HepG2 (cell line): ENCODE results near the gene MRPL20. TPM values are rescaled to one million over a fixed set of nuclear protein-coding genes. Genes with fewer than 3 reads are reported as not detected.

Experiments
- ARNTL ChIP-seq: sonication (generic); formaldehyde crosslinking; IDR thresholded peaks from 2 replicates; pipeline ENCODE4 v1.4.0; 2020; ENCODE audit warnings: mild to moderate bottlenecking, missing genetic modification reagents
- ATF1 ChIP-seq: IDR thresholded peaks from 2 replicates; pipeline ENCODE4 v1.6.1; 2016; ENCODE audit warnings: mild to moderate bottlenecking, control low read depth
- CHCHD3 ChIP-seq: sonication (generic); formaldehyde crosslinking; IDR thresholded peaks from 2 replicates; pipeline ENCODE4 v1.8.0; 2022; ENCODE audit warnings: mild to moderate bottlenecking, missing genetic modification reagents, moderate library complexity
- FOXK2 ChIP-seq: fragments of 450-650 bp; IDR thresholded peaks from 2 replicates; pipeline ENCODE4 v1.6.1; 2016
- FOXP1 ChIP-seq, 2 experiments: fragments of 450-650 bp in 1 of 2; IDR thresholded peaks; 2 replicates each; pipeline ENCODE4 v1.6.1; 2017 to 2018; ENCODE audit warnings: antibody characterized with exemption in 1 of 2
- GTF3A ChIP-seq: sonication (generic); formaldehyde crosslinking; conservative IDR thresholded peaks from 2 replicates; pipeline ENCODE4 v1.4.0; 2020; ENCODE audit warnings: mild to moderate bottlenecking, missing genetic modification reagents
- HNRNPL ChIP-seq: fragments of 200-400 bp; formaldehyde crosslinking; IDR thresholded peaks from 2 replicates; pipeline ENCODE4 v1.6.1; 2017; ENCODE audit warnings: mild to moderate bottlenecking, low read depth, low read length
- IRF2 ChIP-seq: IDR thresholded peaks from 2 replicates; pipeline ENCODE4 v1.6.1; 2018; ENCODE audit warnings: missing genetic modification reagents, missing compliant biosample characterization
- KAT8 ChIP-seq: IDR thresholded peaks from 2 replicates; pipeline ENCODE4 v1.6.1; 2016; ENCODE audit warnings: missing genetic modification reagents, missing compliant biosample characterization
- KLF11 ChIP-seq: IDR thresholded peaks from 2 replicates; pipeline ENCODE4 v1.6.1; 2016; ENCODE audit warnings: missing compliant biosample characterization
- NR2F6 ChIP-seq, 2 experiments: IDR thresholded peaks; 2 replicates each; pipeline ENCODE4 v1.6.1; 2016; ENCODE audit warnings: antibody characterized with exemption in 1 of 2, mild to moderate bottlenecking in 1 of 2
- SMAD3 ChIP-seq: sonication (generic); formaldehyde crosslinking; IDR thresholded peaks from 2 replicates; pipeline ENCODE4 v1.4.0; 2020; ENCODE audit warnings: missing genetic modification reagents
- SOX13 ChIP-seq, 3 experiments: fragments of 450-650 bp in 1 of 3; sonication (generic) in 1 of 3; formaldehyde crosslinking in 1 of 3; IDR thresholded peaks in 2 of 3; conservative IDR thresholded peaks in 1 of 3; 2 replicates each; pipeline versions ENCODE4 v1.5.0 to v1.6.1; 2016 to 2020; ENCODE audit warnings: antibody characterized with exemption in 1 of 3, mild to moderate bottlenecking in 1 of 3, missing compliant biosample characterization in 1 of 3, missing genetic modification reagents in 1 of 3, moderate library complexity in 1 of 3
- STAT5B ChIP-seq: sonication (generic); formaldehyde crosslinking; IDR thresholded peaks from 2 replicates; pipeline ENCODE4 v1.4.0; 2020; ENCODE audit warnings: missing genetic modification reagents
- TARDBP ChIP-seq: sonication (generic); formaldehyde crosslinking; IDR thresholded peaks from 2 replicates; pipeline ENCODE4 v1.8.0; 2022; ENCODE audit warnings: mild to moderate bottlenecking, missing genetic modification reagents
- ZNF263 ChIP-seq: sonication (generic); formaldehyde crosslinking; IDR thresholded peaks from 2 replicates; pipeline ENCODE4 v1.4.0; 2020; ENCODE audit warnings: missing genetic modification reagents
- ZNF326 ChIP-seq: sonication (generic); formaldehyde crosslinking; IDR thresholded peaks from 2 replicates; pipeline ENCODE4 v1.4.0; 2020; ENCODE audit warnings: missing genetic modification reagents, borderline replicate concordance
- ZNF354B ChIP-seq: sonication (generic); formaldehyde crosslinking; IDR thresholded peaks from 2 replicates; pipeline ENCODE4 v1.8.0; 2022; ENCODE audit warnings: mild to moderate bottlenecking, missing genetic modification reagents
- ZNF644 ChIP-seq: IDR thresholded peaks from 2 replicates; pipeline ENCODE4 v1.6.1; 2016; ENCODE audit warnings: low read depth
- ZNF878 ChIP-seq: sonication (generic); formaldehyde crosslinking; IDR thresholded peaks from 2 replicates; pipeline ENCODE4 v1.8.1; 2023; ENCODE audit warnings: mild to moderate bottlenecking, missing genetic modification reagents, moderate library complexity
- polyA plus RNA-seq, 8 experiments: library from polyadenylated mRNA; depleted of rRNA in 3 of 8; stranded (reverse) in 7 of 8; unstranded in 1 of 8; fragments of >200 nt; fragmentation: Illumina TruSeq in 4 of 8; extraction: Trizol in 4 of 8; gene quantifications; 2 replicates each; pipeline versions ENCODE4 v1.2.1 to v1.2.3, GENCODE V29; 2011 to 2016; ENCODE audit warnings: low read depth in 4 of 8, missing spikeins in 1 of 8, mixed read lengths in 1 of 8; ENCODE audit not compliant: insufficient read depth in 1 of 8
- total RNA-seq, 5 experiments: library from RNA; depleted of rRNA; stranded (reverse); fragments of >200 nt; fragmentation: Illumina TruSeq; extraction: Trizol; gene quantifications; 2 replicates each; pipeline ENCODE4 v1.2.3, GENCODE V29; 2016; ENCODE audit warnings: low read depth in 1 of 5
- TF ChIP-seq, protein P1 (sequence below): sonication (generic); formaldehyde crosslinking; IDR thresholded peaks from 2 replicates; pipeline ENCODE4 v1.8.0; 2022; ENCODE audit warnings: missing genetic modification reagents, mild to moderate bottlenecking, inconsistent platforms, borderline replicate concordance
- TF ChIP-seq, protein P2 (sequence below): sonication (generic); formaldehyde crosslinking; IDR thresholded peaks from 2 replicates; pipeline ENCODE4 v1.8.1; 2023; ENCODE audit warnings: mild to moderate bottlenecking, inconsistent platforms, moderate library complexity, missing genetic modification reagents, borderline replicate concordance
- TF ChIP-seq, protein P3 (sequence below): sonication (generic); formaldehyde crosslinking; IDR thresholded peaks from 2 replicates; pipeline ENCODE4 v1.5.1; 2020; ENCODE audit warnings: missing genetic modification reagents, mild to moderate bottlenecking, borderline replicate concordance
- TF ChIP-seq, protein P4 (sequence below): sonication (generic); formaldehyde crosslinking; IDR thresholded peaks from 2 replicates; pipeline ENCODE4 v1.4.0; 2020; ENCODE audit warnings: missing genetic modification reagents
- TF ChIP-seq, protein P5 (sequence below): sonication (generic); formaldehyde crosslinking; IDR thresholded peaks from 2 replicates; pipeline ENCODE4 v1.4.0; 2020; ENCODE audit warnings: missing genetic modification reagents

MRPL20 gene
- total and polyA plus RNA-seq, 2 of the 13 experiments (the other 11 are each of a cell fraction or from before 2014, with no cell fraction given): 59.2 to 127 TPM

DNA sequence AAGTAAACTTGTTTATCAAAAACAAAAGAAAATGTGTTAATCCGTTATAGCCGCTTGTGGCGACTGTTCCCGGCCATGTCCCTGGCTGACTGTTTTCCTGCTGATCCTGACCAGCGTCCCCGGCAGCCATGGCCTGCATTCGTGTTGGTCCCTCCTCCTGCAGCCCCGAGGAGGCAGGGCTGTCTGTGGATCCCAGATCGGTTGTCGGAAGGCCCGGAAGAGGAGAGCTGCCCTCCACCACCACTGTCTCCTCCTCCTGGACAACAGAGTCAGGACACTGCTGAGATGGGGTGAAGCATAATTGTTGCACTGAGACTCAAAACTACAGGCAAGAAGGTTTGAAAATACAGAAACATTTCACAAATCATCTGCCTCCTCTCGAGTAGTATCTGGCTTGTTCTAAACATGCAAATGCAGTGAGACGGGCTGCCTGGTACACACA lies 45.1 kb downstream of the MRPL20 start (continued):
- TF ChIP-seq ATF1 (CRISPR knock-in tag): no peak
- TF ChIP-seq IRF2: no peak; the same call in 1 of the 2 replicates
- TF ChIP-seq ZNF263 (CRISPR knock-in tag): 0 out of 2 replicates have a peak, but pooled peaks have one; percentile 15
- TF ChIP-seq TARDBP (CRISPR knock-in tag): 0 out of 2 replicates have a peak, but pooled peaks have one; percentile 34
- TF ChIP-seq SMAD3 (CRISPR knock-in tag): no peak
- TF ChIP-seq, protein P1, sequence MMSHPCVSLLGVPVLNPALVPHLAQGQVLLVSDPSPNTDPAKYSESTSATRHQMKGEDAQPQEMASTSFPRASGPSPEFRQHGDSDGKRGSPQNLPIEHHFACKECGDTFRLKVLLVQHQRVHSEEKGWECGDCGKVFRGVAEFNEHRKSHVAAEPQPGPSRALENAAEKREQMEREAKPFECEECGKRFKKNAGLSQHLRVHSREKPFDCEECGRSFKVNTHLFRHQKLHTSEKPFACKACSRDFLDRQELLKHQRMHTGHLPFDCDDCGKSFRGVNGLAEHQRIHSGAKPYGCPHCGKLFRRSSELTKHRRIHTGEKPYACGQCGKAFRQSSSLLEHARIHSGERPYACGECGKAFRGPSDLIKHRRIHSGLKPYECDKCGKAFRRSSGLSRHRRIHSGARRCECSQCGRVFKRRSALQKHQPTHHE: no peak
- TF ChIP-seq SOX13 (IDR thresholded peaks at IDR 0.05): no peak
- TF ChIP-seq SOX13 (CRISPR knock-in tag; conservative IDR thresholded peaks at IDR 0.05 in 1 of 2, IDR thresholded peaks at IDR 0.05 in 1 of 2): peak in 1 of 2 experiments; percentile 26; a peak in 1 of 4 replicates
- TF ChIP-seq FOXP1 (IDR thresholded peaks at IDR 0.05): no peak
- TF ChIP-seq FOXP1 (CRISPR knock-in tag; IDR thresholded peaks at IDR 0.05): no peak
- TF ChIP-seq FOXK2: no peak
- no peak for TF ChIP-seq STAT5B (CRISPR knock-in tag)
- TF ChIP-seq, protein P2, sequence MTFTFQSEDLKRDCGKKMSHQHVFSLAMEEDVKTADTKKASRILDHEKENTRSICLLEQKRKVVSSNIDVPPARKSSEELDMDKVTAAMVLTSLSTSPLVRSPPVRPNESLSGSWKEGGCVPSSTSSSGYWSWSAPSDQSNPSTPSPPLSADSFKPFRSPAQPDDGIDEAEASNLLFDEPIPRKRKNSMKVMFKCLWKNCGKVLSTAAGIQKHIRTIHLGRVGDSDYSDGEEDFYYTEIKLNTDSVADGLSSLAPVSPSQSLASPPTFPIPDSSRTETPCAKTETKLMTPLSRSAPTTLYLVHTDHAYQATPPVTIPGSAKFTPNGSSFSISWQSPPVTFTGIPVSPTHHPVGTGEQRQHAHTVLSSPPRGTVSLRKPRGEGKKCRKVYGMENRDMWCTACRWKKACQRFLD (CRISPR knock-in tag): no peak
- no peak for TF ChIP-seq HNRNPL
- TF ChIP-seq KAT8 (CRISPR knock-in tag): 0 out of 2 replicates have a peak, but pooled peaks have one; percentile 21
- TF ChIP-seq CHCHD3 (CRISPR knock-in tag): no peak
- TF ChIP-seq, protein P3, sequence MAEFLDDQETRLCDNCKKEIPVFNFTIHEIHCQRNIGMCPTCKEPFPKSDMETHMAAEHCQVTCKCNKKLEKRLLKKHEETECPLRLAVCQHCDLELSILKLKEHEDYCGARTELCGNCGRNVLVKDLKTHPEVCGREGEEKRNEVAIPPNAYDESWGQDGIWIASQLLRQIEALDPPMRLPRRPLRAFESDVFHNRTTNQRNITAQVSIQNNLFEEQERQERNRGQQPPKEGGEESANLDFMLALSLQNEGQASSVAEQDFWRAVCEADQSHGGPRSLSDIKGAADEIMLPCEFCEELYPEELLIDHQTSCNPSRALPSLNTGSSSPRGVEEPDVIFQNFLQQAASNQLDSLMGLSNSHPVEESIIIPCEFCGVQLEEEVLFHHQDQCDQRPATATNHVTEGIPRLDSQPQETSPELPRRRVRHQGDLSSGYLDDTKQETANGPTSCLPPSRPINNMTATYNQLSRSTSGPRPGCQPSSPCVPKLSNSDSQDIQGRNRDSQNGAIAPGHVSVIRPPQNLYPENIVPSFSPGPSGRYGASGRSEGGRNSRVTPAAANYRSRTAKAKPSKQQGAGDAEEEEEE (CRISPR knock-in tag): no peak
- TF ChIP-seq ZNF326 (CRISPR knock-in tag): no peak
- no peak for TF ChIP-seq KLF11 (CRISPR knock-in tag)
- TF ChIP-seq ZNF644 (CRISPR knock-in tag): no peak
- TF ChIP-seq ZNF354B: no peak
- TF ChIP-seq, protein P4, sequence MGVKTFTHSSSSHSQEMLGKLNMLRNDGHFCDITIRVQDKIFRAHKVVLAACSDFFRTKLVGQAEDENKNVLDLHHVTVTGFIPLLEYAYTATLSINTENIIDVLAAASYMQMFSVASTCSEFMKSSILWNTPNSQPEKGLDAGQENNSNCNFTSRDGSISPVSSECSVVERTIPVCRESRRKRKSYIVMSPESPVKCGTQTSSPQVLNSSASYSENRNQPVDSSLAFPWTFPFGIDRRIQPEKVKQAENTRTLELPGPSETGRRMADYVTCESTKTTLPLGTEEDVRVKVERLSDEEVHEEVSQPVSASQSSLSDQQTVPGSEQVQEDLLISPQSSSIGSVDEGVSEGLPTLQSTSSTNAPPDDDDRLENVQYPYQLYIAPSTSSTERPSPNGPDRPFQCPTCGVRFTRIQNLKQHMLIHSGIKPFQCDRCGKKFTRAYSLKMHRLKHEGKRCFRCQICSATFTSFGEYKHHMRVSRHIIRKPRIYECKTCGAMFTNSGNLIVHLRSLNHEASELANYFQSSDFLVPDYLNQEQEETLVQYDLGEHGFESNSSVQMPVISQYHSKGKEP: no peak
- TF ChIP-seq GTF3A (CRISPR knock-in tag): no peak
- TF ChIP-seq, protein P5, sequence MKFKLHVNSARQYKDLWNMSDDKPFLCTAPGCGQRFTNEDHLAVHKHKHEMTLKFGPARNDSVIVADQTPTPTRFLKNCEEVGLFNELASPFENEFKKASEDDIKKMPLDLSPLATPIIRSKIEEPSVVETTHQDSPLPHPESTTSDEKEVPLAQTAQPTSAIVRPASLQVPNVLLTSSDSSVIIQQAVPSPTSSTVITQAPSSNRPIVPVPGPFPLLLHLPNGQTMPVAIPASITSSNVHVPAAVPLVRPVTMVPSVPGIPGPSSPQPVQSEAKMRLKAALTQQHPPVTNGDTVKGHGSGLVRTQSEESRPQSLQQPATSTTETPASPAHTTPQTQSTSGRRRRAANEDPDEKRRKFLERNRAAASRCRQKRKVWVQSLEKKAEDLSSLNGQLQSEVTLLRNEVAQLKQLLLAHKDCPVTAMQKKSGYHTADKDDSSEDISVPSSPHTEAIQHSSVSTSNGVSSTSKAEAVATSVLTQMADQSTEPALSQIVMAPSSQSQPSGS (CRISPR knock-in tag): no peak
- TF ChIP-seq ARNTL (CRISPR knock-in tag): 0 out of 2 replicates have a peak, but pooled peaks have one; percentile 32
- no peak for TF ChIP-seq ZNF878 (CRISPR knock-in tag)
- peak; percentile 29; the same call in 1 of the 2 replicates for TF ChIP-seq NR2F6 (IDR thresholded peaks at IDR 0.05)
- TF ChIP-seq NR2F6 (CRISPR knock-in tag; IDR thresholded peaks at IDR 0.05): peak; percentile 58; the same call in 1 of the 2 replicates
